ENCODE measurements around the gene RING1. TPM values are rescaled to one million over a fixed set of nuclear protein-coding genes. Genes with fewer than 3 reads are reported as not detected.
A peak's percentile ranks its signal among the peaks of the same experiment; 100 is the strongest.

Gene RING1
- total and polyA plus RNA-seq, 3 donors from 2014 or later, result 36.2 to 60.2 (median 38.0) TPM

- Histone ChIP-seq H3K36me3 (ENCODE audit: low read depth, missing control alignments) (no peaks in the 10 kb centered on the region), H3K4me3 (no peak overlapping the region), H3K4me1 (peaks cover 12% of the 10 kb centered on the region), H3K27me3 (no peaks in the 10 kb centered on the region), H3K9me3 (no peaks in the 10 kb centered on the region), H3K27ac (no peak overlapping the region)
- DNase-seq, result no peak
- TF ChIP-seq CTCF (IDR thresholded peaks at IDR 0.05) (no peak), POLR2A (IDR thresholded peaks at IDR 0.05) (no peak)
- intact Hi-C loops (cut with DNase I; ENCODE audit: low total_unique reads), result no loop called here
- WGBS, 2 donors, result 78 to 93% methylated on average over 10 to 11 of the region's 11 CpGs
Measured at GRCh38 chr6:33190504-33191107, 17.7 kb upstream of the RING1 start.

- no peaks in the 10 kb centered on the region for H3K9me3 ChIP-seq
- WGBS, 2 donors, result 54 to 60% methylated on average over 4 to 8 of the region's 8 CpGs
- DNase-seq, result no peak
- intact Hi-C loops (cut with DNase I; ENCODE audit: low total_unique reads), result no loop called here
- TF ChIP-seq POLR2A (IDR thresholded peaks at IDR 0.05) (no peak), CTCF (IDR thresholded peaks at IDR 0.05) (no peak)
- peaks cover 12% of the 10 kb centered on the region for H3K4me1 ChIP-seq
- no peaks in the 10 kb centered on the region for H3K27me3 ChIP-seq
- H3K36me3 ChIP-seq (ENCODE audit: low read depth, missing control alignments), result no peaks in the 10 kb centered on the region
- peak overlapping the region in 1 of 2 donors; percentile 40 for H3K4me3 ChIP-seq
- H3K27ac ChIP-seq, result no peak overlapping the region
Measured at GRCh38 chr6:33191383-33192104, 16.8 kb upstream of the RING1 start.

GRCh38 chr6:33192105-33192646 is 16.1 kb upstream of the RING1 start, which contains the start of gene COL11A2:
Gene COL11A2, minus strand, starts transcription at chr6:33192467. Its CDS starts 227 bp downstream, at chr6:33192240.
- Histone ChIP-seq H3K27ac (no peak within 1 kb of the TSS), H3K4me1 (peaks cover 13% of the 10 kb centered on the region), H3K27me3 (no peaks in the 10 kb centered on the region), H3K36me3 (ENCODE audit: low read depth, missing control alignments) (no peaks in the 10 kb centered on the region), H3K9me3 (no peaks in the 10 kb centered on the region), H3K4me3 (peak within 1 kb of the TSS; percentile 40 to 41)
- TF ChIP-seq POLR2A (IDR thresholded peaks at IDR 0.05), result no peak
- no peak for TF ChIP-seq CTCF (IDR thresholded peaks at IDR 0.05)
- 10 to 13% methylated on average over 10 to 34 of the region's 35 CpGs for WGBS, 2 donors
- DNase-seq, result no peak
- intact Hi-C loops (cut with DNase I; ENCODE audit: low total_unique reads), result no loop called here

DNA sequence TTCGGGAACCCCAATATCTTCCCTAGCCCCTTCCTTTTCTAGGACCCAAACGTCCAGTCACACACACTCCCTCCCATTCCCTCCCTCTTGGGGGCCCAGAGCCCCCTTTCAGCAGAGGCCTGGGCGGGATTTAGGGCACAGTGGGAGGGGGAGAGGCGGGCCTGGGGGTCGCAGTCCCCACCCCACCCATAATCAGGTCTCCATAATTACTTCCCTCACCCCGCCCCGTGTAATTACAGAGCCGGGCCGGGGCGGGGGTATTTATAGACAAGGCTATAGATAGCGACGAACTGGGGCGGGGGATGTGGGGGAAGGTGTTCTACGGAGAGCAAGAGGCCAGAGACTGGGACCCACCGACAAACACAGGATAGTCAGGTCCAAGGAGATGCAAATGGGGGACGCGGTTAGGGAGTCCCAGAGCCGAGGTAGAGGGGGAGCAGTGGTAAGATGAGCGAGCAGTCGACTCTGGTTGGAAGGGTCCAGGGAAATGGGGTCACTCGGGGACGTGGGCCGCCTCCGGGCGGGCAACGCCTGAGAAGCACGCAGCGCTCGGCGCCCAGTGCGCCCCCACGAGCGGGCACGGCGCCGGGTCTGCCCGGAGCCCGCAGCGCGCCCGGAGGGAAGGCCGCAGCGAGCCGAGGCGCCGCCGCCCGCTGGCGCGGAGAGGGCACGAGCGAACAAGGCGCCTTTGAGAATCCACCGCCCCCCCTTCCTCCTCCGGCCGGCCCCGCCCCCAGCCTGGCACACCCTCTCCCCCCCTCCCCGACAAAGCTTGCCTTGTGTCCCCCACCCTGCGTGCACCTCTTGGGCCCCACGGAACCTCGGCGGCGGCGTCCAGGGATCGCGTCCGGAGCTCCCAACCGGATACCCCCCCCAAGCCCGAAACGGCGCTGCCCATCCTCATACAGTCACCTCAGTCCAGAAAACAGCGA is 15.4 kb upstream of the RING1 start:
- peak; percentile 41 for DNase-seq
- H3K4me1 ChIP-seq, result peaks cover 21% of the 10 kb centered on the region
- intact Hi-C loops (cut with DNase I; ENCODE audit: low total_unique reads), result no loop called here
- no peaks in the 10 kb centered on the region for H3K36me3 ChIP-seq (ENCODE audit: low read depth, missing control alignments)
- no peaks in the 10 kb centered on the region for H3K9me3 ChIP-seq
- WGBS, 2 donors, result 1% methylated on average over 21 to 72 of the region's 72 CpGs
- no peak overlapping the region for H3K27ac ChIP-seq
- peak overlapping the region; percentile 40 to 41 for H3K4me3 ChIP-seq
- no peaks in the 10 kb centered on the region for H3K27me3 ChIP-seq
- TF ChIP-seq POLR2A (IDR thresholded peaks at IDR 0.05), result no peak
- TF ChIP-seq CTCF (IDR thresholded peaks at IDR 0.05), result no peak

Measured in testis (tissue), 3 donors.